GM04503 (cell line): Measurements from ENCODE around the gene KRT73.
A peak's percentile ranks its signal among the peaks of the same experiment; 100 is the strongest.

Experiments used
- DNase-seq: peaks from one replicate; pipeline ENCODE4 v3.0.0-alpha.2; 2012; ENCODE audit warnings: low read depth

KRT73 gene

GRCh38 chr12:52618216-52618615 lies at the start of gene KRT73:
Gene KRT73 (minus strand): TSS chr12:52618559. CDS start chr12:52618524, 35 bp downstream.
- no peak for DNase-seq

- no peak for DNase-seq
Observed at GRCh38 chr12:52667931-52668330, 49.6 kb upstream of the KRT73 start.

- no peak for DNase-seq
Observed at GRCh38 chr12:52667509-52667908, 49.1 kb upstream of the KRT73 start.

- DNase-seq = no peak
Observed at GRCh38 chr12:52666471-52666870, 48.1 kb upstream of the KRT73 start.

GRCh38 chr12:52663420-52663819 lies 45.1 kb upstream of the KRT73 start:
- DNase-seq = no peak

- no peak for DNase-seq
Observed at GRCh38 chr12:52662918-52663229, 44.5 kb upstream of the KRT73 start.

- DNase-seq = no peak
Observed at GRCh38 chr12:52662093-52662917, 43.9 kb upstream of the KRT73 start.

GRCh38 chr12:52661668-52662067 lies 43.3 kb upstream of the KRT73 start:
- no peak for DNase-seq

- DNase-seq = no peak
Observed at GRCh38 chr12:52660934-52661499, 42.7 kb upstream of the KRT73 start.

- DNase-seq = no peak
Observed at GRCh38 chr12:52659951-52660350, 41.6 kb upstream of the KRT73 start.

GRCh38 chr12:52659395-52659794 lies 41.0 kb upstream of the KRT73 start:
- no peak for DNase-seq

GRCh38 chr12:52658196-52658595 lies 39.8 kb upstream of the KRT73 start:
- DNase-seq = no peak

GRCh38 chr12:52657250-52657902 lies 39.0 kb upstream of the KRT73 start:
- DNase-seq = no peak

GRCh38 chr12:52656616-52657015 lies 38.3 kb upstream of the KRT73 start:
- DNase-seq = no peak

- no peak for DNase-seq
Observed at GRCh38 chr12:52655720-52656124, 37.4 kb upstream of the KRT73 start.

GRCh38 chr12:52655251-52655650 lies 36.9 kb upstream of the KRT73 start:
- DNase-seq = no peak

GRCh38 chr12:52651726-52652261 lies 33.4 kb upstream of the KRT73 start, which contains the start of gene KRT2:
Gene KRT2 (minus strand): TSS chr12:52652211. CDS start chr12:52652142, 69 bp downstream.
- DNase-seq = no peak

- peak; percentile 3 for DNase-seq
Observed at GRCh38 chr12:52650520-52651081, 32.2 kb upstream of the KRT73 start.

GRCh38 chr12:52649066-52649465 lies 30.7 kb upstream of the KRT73 start:
- no peak for DNase-seq

- DNase-seq = no peak
Observed at GRCh38 chr12:52648012-52648550, 29.7 kb upstream of the KRT73 start.

- no peak for DNase-seq
Observed at GRCh38 chr12:52647601-52648000, 29.2 kb upstream of the KRT73 start.

GRCh38 chr12:52646613-52647012 lies 28.3 kb upstream of the KRT73 start:
- no peak for DNase-seq
